Ishikawa (cell line): Measurements from ENCODE around the gene CCAR1.

ENCODE experiments used
- CREB1 ChIP-seq: IDR thresholded peaks from 2 replicates; pipeline ENCODE4 v1.6.1; 2012; ENCODE audit warnings: low read depth
- EGR1 ChIP-seq: IDR thresholded peaks from 2 replicates; pipeline ENCODE4 v1.6.1; 2012
- NFIC ChIP-seq: IDR thresholded peaks from 2 replicates; pipeline ENCODE4 v1.6.1; 2012
- TEAD4 ChIP-seq: IDR thresholded peaks from 2 replicates; pipeline ENCODE4 v1.6.1; 2012
- ZBTB7A ChIP-seq: IDR thresholded peaks from 2 replicates; pipeline ENCODE4 v1.6.1; 2012; ENCODE audit warnings: low read depth

DNA sequence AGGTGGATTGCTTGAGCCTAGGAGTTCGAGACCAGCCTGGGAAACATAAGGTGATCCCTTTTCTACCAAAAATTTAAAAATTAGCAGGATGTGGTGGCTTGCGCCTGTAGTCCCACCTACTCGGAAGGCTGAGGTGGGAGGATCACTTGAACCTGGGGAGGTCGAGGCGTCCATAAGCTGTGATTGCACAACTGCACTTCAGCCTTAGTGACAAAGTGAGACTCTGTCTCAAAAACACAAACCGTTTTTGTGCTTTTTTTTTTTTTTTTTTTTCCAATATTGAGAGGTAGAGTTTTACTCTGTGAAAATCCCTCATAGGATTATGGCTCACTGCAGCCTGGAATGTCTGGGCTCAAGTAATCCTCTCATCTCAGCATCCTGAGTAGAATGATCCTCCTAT is 14.1 kb downstream of the CCAR1 start:
- TF ChIP-seq CREB1 = no peak
- no peak for TF ChIP-seq TEAD4
- TF ChIP-seq NFIC = no peak
- no peak for TF ChIP-seq ZBTB7A
- TF ChIP-seq EGR1 = no peak
